Neutrophil (primary cell): ENCODE measurements around the gene LTBP1.

Experiments
- H3K27ac ChIP-seq: fragments of 200-600 bp; sonication (generic); 2 replicates; pipeline ENCODE4 v1.5.1; 2016; ENCODE audit warnings: mild to moderate bottlenecking, moderate library complexity
- H3K27me3 ChIP-seq: fragments of 200-600 bp; sonication (generic); 2 replicates; pipeline ENCODE4 v1.6.0; 2016; ENCODE audit warnings: mild to moderate bottlenecking
- H3K36me3 ChIP-seq: fragments of 200-600 bp; sonication (generic); 2 replicates; pipeline ENCODE4 v1.5.1; 2017
- H3K4me1 ChIP-seq, 2 experiments: fragments of 200-600 bp in 1 of 2; sonication (generic) in 1 of 2; 1 replicate in 1 of 2; 2 replicates in 1 of 2; pipeline versions ENCODE4 v1.5.1 to v1.6.1; 2013 to 2016; ENCODE audit warnings: low read depth in 1 of 2, low read length in 1 of 2, mild to moderate bottlenecking in 1 of 2, moderate library complexity in 1 of 2; ENCODE audit not compliant: control insufficient read depth in 1 of 2, insufficient read depth in 1 of 2
- H3K4me3 ChIP-seq, 2 experiments: fragments of 200-600 bp in 1 of 2; sonication (generic) in 1 of 2; 1 replicate in 1 of 2; 2 replicates in 1 of 2; pipeline ENCODE4 v1.5.1; 2013 to 2016; ENCODE audit warnings: low read depth in 1 of 2, low read length in 1 of 2, mild to moderate bottlenecking in 1 of 2, moderate library complexity in 1 of 2
- H3K9me3 ChIP-seq: fragments of 200-600 bp; sonication (generic); 2 replicates; pipeline ENCODE4 v1.5.1; 2016
- CTCF ChIP-seq: fragments of 200-600 bp; sonication (generic); IDR thresholded peaks from 2 replicates; pipeline ENCODE4 v1.5.1; 2016; ENCODE audit warnings: antibody characterized with exemption

LTBP1 gene

GRCh38 chr2:33022395-33022985, 75.7 kb downstream of the LTBP1 start:
- no peak overlapping the region for H3K27ac ChIP-seq
- peaks cover 14% of the 10 kb centered on the region for H3K27me3 ChIP-seq
- H3K4me3 ChIP-seq, result no peak overlapping the region
- H3K9me3 ChIP-seq, result no peaks in the 10 kb centered on the region
- TF ChIP-seq CTCF, result no peak
- no peaks in the 10 kb centered on the region for H3K36me3 ChIP-seq
- no peaks in the 10 kb centered on the region for H3K4me1 ChIP-seq

- Histone ChIP-seq H3K36me3 (no peaks in the 10 kb centered on the region), H3K9me3 (no peaks in the 10 kb centered on the region), H3K27ac (no peak overlapping the region), H3K4me3 (no peak overlapping the region), H3K27me3 (peaks cover 14% of the 10 kb centered on the region), H3K4me1 (no peaks in the 10 kb centered on the region)
- no peak for TF ChIP-seq CTCF
Measured at GRCh38 chr2:33022989-33023727, 76.4 kb downstream of the LTBP1 start.

- Histone ChIP-seq H3K4me1 (no peaks in the 10 kb centered on the region), H3K36me3 (no peaks in the 10 kb centered on the region), H3K27me3 (peaks cover 14% of the 10 kb centered on the region), H3K4me3 (no peak overlapping the region), H3K27ac (no peak overlapping the region), H3K9me3 (no peaks in the 10 kb centered on the region)
- TF ChIP-seq CTCF, result no peak
Measured at GRCh38 chr2:33023728-33024500, 77.2 kb downstream of the LTBP1 start.

GRCh38 chr2:33024758-33025157, 78.0 kb downstream of the LTBP1 start:
- no peak overlapping the region for H3K4me3 ChIP-seq
- H3K4me1 ChIP-seq, result no peaks in the 10 kb centered on the region
- H3K27me3 ChIP-seq, result peaks cover 14% of the 10 kb centered on the region
- no peak overlapping the region for H3K27ac ChIP-seq
- H3K9me3 ChIP-seq, result no peaks in the 10 kb centered on the region
- TF ChIP-seq CTCF, result no peak
- H3K36me3 ChIP-seq, result no peaks in the 10 kb centered on the region

- H3K4me3 ChIP-seq, result no peak overlapping the region
- H3K27ac ChIP-seq, result no peak overlapping the region
- no peaks in the 10 kb centered on the region for H3K4me1 ChIP-seq
- no peaks in the 10 kb centered on the region for H3K9me3 ChIP-seq
- no peaks in the 10 kb centered on the region for H3K36me3 ChIP-seq
- H3K27me3 ChIP-seq, result no peaks in the 10 kb centered on the region
- no peak for TF ChIP-seq CTCF
Measured at GRCh38 chr2:33029459-33029858, 82.7 kb downstream of the LTBP1 start.
